Testis (tissue), 2 donors: Measurements from ENCODE around the gene FCGBP.

Experiments used
- POLR2A ChIP-seq: fragments of 450-650 bp; IDR thresholded peaks from one replicate; pipeline ENCODE4 v1.6.1; 2017; ENCODE audit warnings: antibody characterized with exemption, mild to moderate bottlenecking, moderate library complexity
- TF ChIP-seq, protein P1 (sequence below), 3 experiments: fragments of 450-650 bp in 2 of 3; fragments of 200-600 bp in 1 of 3; sonication (generic) in 1 of 3; IDR thresholded peaks; one replicate each; pipeline ENCODE4 v1.5.1; 2016 to 2019; ENCODE audit warnings: antibody characterized with exemption in 3 of 3, mild to moderate bottlenecking in 2 of 3, moderate library complexity in 1 of 3

DNA sequence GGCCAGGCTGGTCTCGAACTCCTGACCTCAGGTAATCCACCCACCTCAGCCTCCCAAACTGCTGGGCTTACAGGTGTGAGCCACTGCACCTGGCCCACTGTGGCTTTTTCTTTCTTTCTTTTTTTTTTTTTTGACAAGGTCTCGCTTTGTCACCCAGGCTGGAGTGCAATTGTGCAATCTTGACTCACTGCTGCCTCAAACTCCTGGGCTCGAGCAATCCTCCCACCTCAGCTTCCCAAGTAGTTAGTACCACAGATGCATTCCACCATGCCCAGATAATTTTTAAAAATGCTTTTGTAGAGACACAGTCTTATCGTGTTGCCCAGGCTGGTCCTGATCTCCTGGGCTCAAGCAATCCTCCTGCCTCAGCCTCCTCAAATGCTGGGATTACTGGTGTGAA is 12.1 kb upstream of the FCGBP start:
- TF ChIP-seq, protein P1, sequence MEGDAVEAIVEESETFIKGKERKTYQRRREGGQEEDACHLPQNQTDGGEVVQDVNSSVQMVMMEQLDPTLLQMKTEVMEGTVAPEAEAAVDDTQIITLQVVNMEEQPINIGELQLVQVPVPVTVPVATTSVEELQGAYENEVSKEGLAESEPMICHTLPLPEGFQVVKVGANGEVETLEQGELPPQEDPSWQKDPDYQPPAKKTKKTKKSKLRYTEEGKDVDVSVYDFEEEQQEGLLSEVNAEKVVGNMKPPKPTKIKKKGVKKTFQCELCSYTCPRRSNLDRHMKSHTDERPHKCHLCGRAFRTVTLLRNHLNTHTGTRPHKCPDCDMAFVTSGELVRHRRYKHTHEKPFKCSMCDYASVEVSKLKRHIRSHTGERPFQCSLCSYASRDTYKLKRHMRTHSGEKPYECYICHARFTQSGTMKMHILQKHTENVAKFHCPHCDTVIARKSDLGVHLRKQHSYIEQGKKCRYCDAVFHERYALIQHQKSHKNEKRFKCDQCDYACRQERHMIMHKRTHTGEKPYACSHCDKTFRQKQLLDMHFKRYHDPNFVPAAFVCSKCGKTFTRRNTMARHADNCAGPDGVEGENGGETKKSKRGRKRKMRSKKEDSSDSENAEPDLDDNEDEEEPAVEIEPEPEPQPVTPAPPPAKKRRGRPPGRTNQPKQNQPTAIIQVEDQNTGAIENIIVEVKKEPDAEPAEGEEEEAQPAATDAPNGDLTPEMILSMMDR (IDR thresholded peaks at IDR 0.05), result no peak
- TF ChIP-seq POLR2A, result no peak
